ENCODE measurements around the gene NCKAP5. TPM values are rescaled to one million over a fixed set of nuclear protein-coding genes. Genes with fewer than 3 reads are reported as not detected.
"Not testable (repeated sequence)": the region's sequence is repeated elsewhere in the genome, so short reads cannot be mapped to it uniquely, and the experiment has no call there.

NCKAP5 gene
- total RNA-seq, 1 donor from 2014 or later, result 2.8 TPM

- no peak for DNase-seq
- intact Hi-C loops (cut with micrococcal nuclease), result no loop called here
- ATAC-seq, result no peak
Measured at GRCh38 chr2:133215477-133215876, 352.8 kb downstream of the NCKAP5 start.

DNA sequence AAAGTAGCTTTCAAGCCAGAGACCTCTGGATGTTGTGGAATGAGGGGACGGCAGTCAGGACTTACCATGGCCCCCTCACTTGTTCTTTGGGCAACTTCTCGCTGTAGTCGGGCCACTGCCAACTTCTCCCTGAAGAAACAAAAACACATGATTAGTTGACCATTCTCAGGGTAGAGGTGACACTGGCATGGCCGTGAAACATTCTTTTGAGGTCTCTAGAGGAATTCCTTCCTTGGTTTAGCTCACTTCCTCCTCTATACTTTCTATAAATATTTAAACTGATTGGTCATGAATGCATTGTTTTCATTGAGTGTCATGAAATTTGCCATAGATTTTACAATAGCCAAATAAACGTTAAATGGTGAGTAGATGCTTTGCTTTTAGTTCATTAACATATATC is 354.6 kb downstream of the NCKAP5 start:
- ATAC-seq, result no peak
- no peak for DNase-seq
- intact Hi-C loops (cut with micrococcal nuclease), result no loop called here

DNA sequence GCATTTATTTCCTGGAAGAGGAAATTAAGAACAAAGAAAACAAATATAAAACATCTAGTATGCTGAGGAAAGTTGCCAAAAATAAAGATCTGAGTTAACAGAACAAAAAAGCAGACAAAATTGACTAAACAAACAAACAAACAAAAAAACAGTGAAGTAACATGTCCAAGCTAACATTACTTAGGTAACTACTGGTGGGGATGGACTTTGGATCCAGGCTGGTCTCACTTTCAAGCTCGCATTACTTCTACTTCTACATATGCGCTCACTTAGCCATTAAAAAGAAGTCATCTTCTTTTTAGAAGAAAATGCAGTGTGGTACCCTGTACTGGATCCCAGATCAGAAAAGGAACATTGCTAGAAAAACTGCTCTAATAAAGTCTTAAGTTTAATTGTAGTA is 358.9 kb downstream of the NCKAP5 start:
- DNase-seq (no peak), ATAC-seq (no peak)
- intact Hi-C loops (cut with micrococcal nuclease), result no loop called here

GRCh38 chr2:133206666-133207065 is 361.6 kb downstream of the NCKAP5 start:
- DNase-seq; intact Hi-C loops (cut with micrococcal nuclease); ATAC-seq: not testable (repeated sequence)

- intact Hi-C loops (cut with micrococcal nuclease), result no loop called here
- ATAC-seq, result no peak
Measured at GRCh38 chr2:133204421-133204820, 363.8 kb downstream of the NCKAP5 start.

DNA sequence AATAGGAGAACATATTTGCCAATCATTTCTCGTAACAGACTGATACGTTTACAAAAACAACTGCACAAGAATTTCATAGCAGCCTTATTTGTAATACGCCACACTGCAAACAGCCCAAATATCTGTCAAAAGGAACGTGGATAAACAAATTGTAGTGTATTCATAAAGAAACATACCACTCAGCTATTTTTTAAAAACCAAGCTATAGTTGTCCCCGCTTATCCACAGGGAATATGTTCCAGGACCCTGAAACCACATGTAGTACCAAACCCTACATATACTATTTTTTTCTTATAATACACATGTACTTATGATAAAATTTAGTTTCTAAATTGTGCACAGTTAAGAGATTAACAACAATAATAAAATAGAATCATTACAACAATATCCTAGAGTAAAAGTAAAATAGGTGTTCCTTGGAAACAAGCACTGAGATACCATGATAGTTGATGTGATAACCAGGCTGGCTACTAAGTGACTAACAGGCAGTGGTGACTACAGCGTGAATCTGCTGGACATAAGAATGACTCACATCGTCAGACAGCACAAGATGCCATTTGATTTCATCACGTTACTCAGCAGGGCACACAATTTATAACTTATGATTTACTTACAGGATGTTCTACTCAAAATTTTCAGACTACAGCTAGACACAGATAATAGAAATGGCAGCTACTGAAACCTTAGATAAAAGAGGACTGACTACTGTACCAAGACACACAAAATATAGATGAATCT is 367.4 kb downstream of the NCKAP5 start:
- intact Hi-C loops (cut with micrococcal nuclease), result no loop called here
- ATAC-seq (no peak), DNase-seq (no peak)

More at GRCh38 chr2:133204421-133204820, 363.8 kb downstream of the NCKAP5 start:
- no peak for DNase-seq

- no peak for ATAC-seq
- DNase-seq, result no peak
- intact Hi-C loops (cut with micrococcal nuclease), result no loop called here
Measured at GRCh38 chr2:133198678-133199077, 369.6 kb downstream of the NCKAP5 start.

GRCh38 chr2:133197156-133197555 is 371.1 kb downstream of the NCKAP5 start:
- intact Hi-C loops (cut with micrococcal nuclease), result no loop called here
- no peak for ATAC-seq

GRCh38 chr2:133194777-133195335 is 373.4 kb downstream of the NCKAP5 start:
- intact Hi-C loops (cut with micrococcal nuclease), result no loop called here

More at GRCh38 chr2:133197156-133197555, 371.1 kb downstream of the NCKAP5 start:
- no peak for DNase-seq

GRCh38 chr2:133194362-133194655 is 374.0 kb downstream of the NCKAP5 start:
- ATAC-seq (no peak), DNase-seq (no peak)
- intact Hi-C loops (cut with micrococcal nuclease), result no loop called here

More at GRCh38 chr2:133194777-133195335, 373.4 kb downstream of the NCKAP5 start:
- DNase-seq (no peak), ATAC-seq (no peak)

- ATAC-seq, result no peak
- intact Hi-C loops (cut with micrococcal nuclease), result no loop called here
- DNase-seq, result no peak
Measured at GRCh38 chr2:133193544-133194361, 374.5 kb downstream of the NCKAP5 start.

DNA sequence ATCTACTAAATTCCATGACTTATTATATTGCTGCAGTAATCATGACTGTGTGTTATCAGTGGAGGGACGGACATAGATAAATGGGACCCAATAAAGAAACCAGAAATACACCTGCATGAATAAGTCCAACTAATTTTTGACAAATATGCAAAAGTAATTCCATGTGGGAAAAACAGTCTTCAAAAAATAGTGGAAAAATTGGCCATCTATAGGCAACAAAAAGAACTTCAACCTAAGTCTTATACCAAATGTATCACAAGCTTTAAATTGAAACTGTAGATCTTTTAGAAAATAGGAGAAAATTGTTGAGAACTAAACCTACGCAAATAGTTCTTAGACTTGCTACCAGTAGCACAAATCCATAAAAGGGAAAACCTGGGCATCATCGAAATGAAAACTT is 376.2 kb downstream of the NCKAP5 start:
- ATAC-seq (no peak), DNase-seq (no peak)
- intact Hi-C loops (cut with micrococcal nuclease), result no loop called here

GRCh38 chr2:133177196-133177595 is 391.1 kb downstream of the NCKAP5 start:
- DNase-seq (no peak), ATAC-seq (no peak)
- intact Hi-C loops (cut with micrococcal nuclease), result no loop called here

DNA sequence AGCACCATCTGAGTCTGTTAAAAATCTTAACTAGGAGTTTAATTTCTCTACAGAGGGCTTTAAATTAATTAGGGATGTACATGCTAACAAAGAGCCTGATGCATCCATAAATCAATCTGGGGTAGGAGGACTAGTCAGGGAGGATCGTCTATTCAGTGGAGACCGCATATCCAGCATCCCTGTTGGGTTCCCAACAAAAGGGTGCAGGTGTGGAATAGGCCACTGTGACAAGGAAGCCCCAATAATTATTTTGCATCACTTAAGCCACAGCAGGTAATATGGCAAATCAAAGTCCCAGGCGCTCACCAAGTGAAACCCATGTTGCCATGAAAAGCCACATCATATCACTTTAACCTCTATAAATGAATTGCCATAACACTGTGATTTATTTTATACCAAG is 392.3 kb downstream of the NCKAP5 start:
- no peak for DNase-seq
- ATAC-seq, result no peak
- intact Hi-C loops (cut with micrococcal nuclease), result no loop called here

DNA sequence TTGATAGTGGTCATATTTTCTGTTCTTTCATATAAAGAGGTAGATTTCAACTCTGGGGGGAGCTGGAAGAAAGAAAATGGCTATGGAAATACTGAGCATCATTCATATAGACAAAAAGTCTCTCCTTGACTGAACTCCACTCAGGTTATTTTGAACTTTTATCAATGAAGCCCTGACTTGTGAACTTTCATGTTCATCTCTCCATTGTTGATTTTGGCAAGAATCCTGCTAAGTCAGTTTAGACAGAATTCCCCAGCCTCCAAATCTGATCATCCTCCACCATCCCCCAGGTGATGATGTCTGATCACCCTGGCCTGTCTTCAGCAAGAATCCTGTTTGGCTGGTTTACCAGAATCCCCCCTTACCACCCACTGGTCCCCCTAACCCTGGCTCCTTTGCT is 395.0 kb downstream of the NCKAP5 start:
- intact Hi-C loops (cut with micrococcal nuclease), result no loop called here
- DNase-seq, result no peak
- no peak for ATAC-seq

- intact Hi-C loops (cut with micrococcal nuclease), result no loop called here
- ATAC-seq (no peak), DNase-seq (no peak)
Measured at GRCh38 chr2:133171393-133172004, 396.8 kb downstream of the NCKAP5 start.

- ATAC-seq, result no peak
- no peak for DNase-seq
- intact Hi-C loops (cut with micrococcal nuclease), result no loop called here
Measured at GRCh38 chr2:133169274-133169912, 398.9 kb downstream of the NCKAP5 start.

- ATAC-seq (no peak), DNase-seq (no peak)
- intact Hi-C loops (cut with micrococcal nuclease), result no loop called here
Measured at GRCh38 chr2:133167990-133168389, 400.3 kb downstream of the NCKAP5 start.

GRCh38 chr2:133167223-133167622 is 401.0 kb downstream of the NCKAP5 start:
- DNase-seq (no peak), ATAC-seq (no peak)
- intact Hi-C loops (cut with micrococcal nuclease), result no loop called here

GRCh38 chr2:133166031-133166430 is 402.2 kb downstream of the NCKAP5 start:
- intact Hi-C loops (cut with micrococcal nuclease), result no loop called here
- ATAC-seq, result no peak
- DNase-seq, result no peak
